Natural killer cell (primary cell): Measurements from ENCODE around the gene SKI. TPM values are rescaled to one million over a fixed set of nuclear protein-coding genes. Genes with fewer than 3 reads are reported as not detected.

ENCODE experiments used
- ATAC-seq, 3 donors: fragments of 150-1000 bp in 2 of 3; fragments of 200-7000 bp in 1 of 3; cut with Tn5 transposase; 1 replicate in 1 of 3; 2 replicates in 2 of 3; pipeline ENCODE4 v1.10.0; 2021; ENCODE audit warnings: mild to moderate bottlenecking in 2 of 3, moderate library complexity in 2 of 3
- DNase-seq, 2 donors: peaks; one replicate each; pipeline versions ENCODE4 v3.0.0 to v3.0.0-alpha.2; 2013 to 2021; ENCODE audit warnings: mixed read lengths in 1 of 2
- H3K27ac ChIP-seq: one replicate; pipeline ENCODE4 v1.5.1; 2013; ENCODE audit warnings: mild to moderate bottlenecking, low read length
- H3K27me3 ChIP-seq: one replicate; pipeline ENCODE4 v1.6.1; 2013; ENCODE audit warnings: low read length; ENCODE audit not compliant: control insufficient read depth, insufficient read depth
- H3K36me3 ChIP-seq: one replicate; pipeline ENCODE4 v1.6.1; 2013; ENCODE audit warnings: low read length; ENCODE audit not compliant: control insufficient read depth, insufficient read depth
- H3K4me1 ChIP-seq: one replicate; pipeline ENCODE4 v1.6.1; 2013; ENCODE audit warnings: low read length; ENCODE audit not compliant: control insufficient read depth, insufficient read depth
- H3K4me3 ChIP-seq: one replicate; pipeline ENCODE4 v1.5.1; 2013; ENCODE audit warnings: low read length
- H3K9me3 ChIP-seq: one replicate; pipeline ENCODE4 v1.6.1; 2013; ENCODE audit warnings: low read length; ENCODE audit not compliant: control insufficient read depth, insufficient read depth
- H3K27ac Mint-ChIP-seq, 2 donors: one replicate each; pipeline ENCODE4 v1.8.0; 2022; ENCODE audit warnings: mild to moderate bottlenecking in 2 of 2, mixed read lengths in 2 of 2, moderate library complexity in 1 of 2
- H3K27me3 Mint-ChIP-seq, 2 donors: one replicate each; pipeline ENCODE4 v1.8.0; 2022; ENCODE audit warnings: low read depth in 2 of 2, mixed read lengths in 2 of 2
- H3K36me3 Mint-ChIP-seq: one replicate; pipeline ENCODE4 v1.8.0; 2022; ENCODE audit warnings: mixed read lengths
- H3K4me1 Mint-ChIP-seq, 2 donors: one replicate each; pipeline ENCODE4 v1.8.0; 2022; ENCODE audit warnings: mixed read lengths in 2 of 2
- H3K4me3 Mint-ChIP-seq: one replicate; pipeline ENCODE4 v1.8.0; 2022; ENCODE audit warnings: mild to moderate bottlenecking, moderate library complexity, mixed read lengths
- H3K9me3 Mint-ChIP-seq, 2 donors: one replicate each; pipeline ENCODE4 v1.8.0; 2022; ENCODE audit warnings: mixed read lengths in 2 of 2
- WGBS: methylation state at CpG from one replicate; pipeline ENCODE4 v1.1.7; 2013; ENCODE audit warnings: missing lambda C conversion rate; ENCODE audit not compliant: insufficient coverage; 5-methylcytosine and 5-hydroxymethylcytosine counted together
- intact Hi-C: fragments of 100-400 bp; cut with micrococcal nuclease; formaldehyde crosslinking; loops from one replicate; pipeline ENCODE4 v1.14.2; 2022
- total RNA-seq, 4 donors: library from RNA; stranded (reverse); fragments of 120-200 nt in 1 of 4; gene quantifications; one replicate each; pipeline versions ENCODE4 v1.2.3 to v1.2.4, GENCODE V29; 2013 to 2022
- TF ChIP-seq, protein P1 (sequence below): fragments of 200-600 bp; IDR thresholded peaks from one replicate; pipeline ENCODE4 v1.8.0; 2022; ENCODE audit warnings: antibody characterized with exemption

Gene SKI
- total RNA-seq, 3 donors from 2014 or later (not counting 1 experiment from before 2014, with no cell fraction given): 96.9 to 145 (median 140) TPM

DNA sequence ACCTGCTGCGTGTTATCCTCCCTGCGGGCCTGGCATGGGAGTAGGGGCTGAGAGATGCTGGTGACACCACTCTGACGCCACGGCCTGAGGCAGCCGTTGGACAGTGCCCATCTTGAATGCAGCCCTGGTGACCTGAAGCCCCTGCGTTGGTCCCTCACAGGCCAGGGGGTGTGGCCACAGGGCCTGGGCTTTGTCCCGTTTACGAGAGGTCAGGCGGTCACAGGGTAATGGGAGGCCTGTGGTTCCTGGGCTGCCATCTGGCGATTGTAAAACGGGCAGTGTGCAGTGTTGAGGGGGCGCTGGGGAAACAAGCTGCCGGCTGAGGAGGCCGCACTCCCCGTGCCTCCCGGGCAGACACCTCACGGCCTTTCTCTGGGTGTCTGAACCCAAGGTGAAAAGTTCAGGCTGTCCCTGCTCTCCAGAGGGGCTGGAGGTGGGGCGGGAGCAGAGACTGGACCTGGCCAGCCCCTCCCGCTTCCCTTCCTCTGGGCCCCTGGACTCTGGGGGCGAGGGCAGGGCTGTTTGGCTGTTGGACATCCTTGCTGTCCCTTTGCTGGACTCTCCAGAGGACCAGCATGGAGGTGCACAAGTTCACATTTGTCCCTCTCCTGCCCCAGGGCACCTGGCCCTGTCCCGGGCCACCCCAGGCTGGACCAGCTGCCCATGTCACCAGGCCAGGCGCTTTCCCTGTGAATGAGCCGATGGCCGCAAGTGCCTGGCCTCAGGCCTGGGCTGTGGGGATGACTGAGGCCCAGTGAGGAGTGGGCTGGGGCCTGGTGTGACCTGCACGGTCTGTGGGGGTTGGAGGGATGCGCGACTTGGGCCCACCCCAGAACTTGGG lies 42.4 kb downstream of the SKI start:
- H3K27me3 ChIP-seq: no peaks in the 10 kb centered on the region
- DNase-seq (no peak), ATAC-seq (no peak)
- Mint-ChIP-seq H3K4me1 (peaks cover 11 to 33% of the 10 kb centered on the region in 2 donors), H3K36me3 (no peaks in the 10 kb centered on the region), H3K9me3 (no peaks in the 10 kb centered on the region), H3K27ac (no peak overlapping the region), H3K27me3 (no peaks in the 10 kb centered on the region), H3K4me3 (no peak overlapping the region)
- peaks cover 59% of the 10 kb centered on the region for H3K4me1 ChIP-seq
- intact Hi-C loops: no loop called here
- H3K36me3 ChIP-seq: no peaks in the 10 kb centered on the region
- H3K9me3 ChIP-seq: no peaks in the 10 kb centered on the region
- H3K4me3 ChIP-seq: no peak overlapping the region
- H3K27ac ChIP-seq: no peak overlapping the region
- 96% methylated on average over 27 of the region's 27 CpGs for WGBS
- TF ChIP-seq, protein P1, sequence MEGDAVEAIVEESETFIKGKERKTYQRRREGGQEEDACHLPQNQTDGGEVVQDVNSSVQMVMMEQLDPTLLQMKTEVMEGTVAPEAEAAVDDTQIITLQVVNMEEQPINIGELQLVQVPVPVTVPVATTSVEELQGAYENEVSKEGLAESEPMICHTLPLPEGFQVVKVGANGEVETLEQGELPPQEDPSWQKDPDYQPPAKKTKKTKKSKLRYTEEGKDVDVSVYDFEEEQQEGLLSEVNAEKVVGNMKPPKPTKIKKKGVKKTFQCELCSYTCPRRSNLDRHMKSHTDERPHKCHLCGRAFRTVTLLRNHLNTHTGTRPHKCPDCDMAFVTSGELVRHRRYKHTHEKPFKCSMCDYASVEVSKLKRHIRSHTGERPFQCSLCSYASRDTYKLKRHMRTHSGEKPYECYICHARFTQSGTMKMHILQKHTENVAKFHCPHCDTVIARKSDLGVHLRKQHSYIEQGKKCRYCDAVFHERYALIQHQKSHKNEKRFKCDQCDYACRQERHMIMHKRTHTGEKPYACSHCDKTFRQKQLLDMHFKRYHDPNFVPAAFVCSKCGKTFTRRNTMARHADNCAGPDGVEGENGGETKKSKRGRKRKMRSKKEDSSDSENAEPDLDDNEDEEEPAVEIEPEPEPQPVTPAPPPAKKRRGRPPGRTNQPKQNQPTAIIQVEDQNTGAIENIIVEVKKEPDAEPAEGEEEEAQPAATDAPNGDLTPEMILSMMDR: no peak

DNA sequence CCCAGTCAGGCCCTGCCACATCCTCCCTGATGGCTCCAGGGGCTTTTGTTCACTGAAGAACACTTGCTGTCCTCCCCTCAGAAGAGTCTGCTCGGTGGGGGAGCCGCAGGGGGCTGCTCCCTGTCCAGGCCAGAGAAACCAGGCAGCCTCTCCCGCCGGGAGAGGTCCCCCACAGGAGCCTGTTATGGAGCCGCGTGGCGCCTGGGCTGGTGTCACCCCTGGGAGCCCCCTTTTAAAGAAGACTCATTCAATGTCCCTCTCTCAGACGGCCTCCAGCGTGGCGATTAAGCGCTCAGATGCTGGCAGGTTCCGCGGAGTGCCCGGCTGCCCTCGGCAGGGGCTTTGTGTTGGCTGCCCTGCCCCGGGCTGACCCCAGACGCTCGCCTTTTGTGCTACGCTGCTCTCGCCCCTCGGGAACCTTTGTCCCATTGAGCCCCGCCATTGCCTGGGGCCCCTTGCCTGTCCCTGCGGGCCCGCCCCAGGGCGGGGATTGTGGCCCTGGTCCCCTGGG lies 43.1 kb downstream of the SKI start:
- no peak overlapping the region for H3K4me3 ChIP-seq
- H3K4me3 Mint-ChIP-seq: no peak overlapping the region
- ATAC-seq (no peak), DNase-seq (no peak)
- H3K4me1 Mint-ChIP-seq: peaks cover 11 to 34% of the 10 kb centered on the region in 2 donors
- TF ChIP-seq, protein P1: no peak
- H3K27ac ChIP-seq: no peak overlapping the region
- no peaks in the 10 kb centered on the region for H3K27me3 Mint-ChIP-seq
- no peaks in the 10 kb centered on the region for H3K36me3 ChIP-seq
- intact Hi-C loops: no loop called here
- WGBS: 94% methylated on average over 25 of the region's 25 CpGs
- H3K9me3 Mint-ChIP-seq: no peaks in the 10 kb centered on the region
- no peak overlapping the region for H3K27ac Mint-ChIP-seq
- H3K9me3 ChIP-seq: no peaks in the 10 kb centered on the region
- H3K27me3 ChIP-seq: no peaks in the 10 kb centered on the region
- H3K4me1 ChIP-seq: peaks cover 65% of the 10 kb centered on the region
- H3K36me3 Mint-ChIP-seq: no peaks in the 10 kb centered on the region

DNA sequence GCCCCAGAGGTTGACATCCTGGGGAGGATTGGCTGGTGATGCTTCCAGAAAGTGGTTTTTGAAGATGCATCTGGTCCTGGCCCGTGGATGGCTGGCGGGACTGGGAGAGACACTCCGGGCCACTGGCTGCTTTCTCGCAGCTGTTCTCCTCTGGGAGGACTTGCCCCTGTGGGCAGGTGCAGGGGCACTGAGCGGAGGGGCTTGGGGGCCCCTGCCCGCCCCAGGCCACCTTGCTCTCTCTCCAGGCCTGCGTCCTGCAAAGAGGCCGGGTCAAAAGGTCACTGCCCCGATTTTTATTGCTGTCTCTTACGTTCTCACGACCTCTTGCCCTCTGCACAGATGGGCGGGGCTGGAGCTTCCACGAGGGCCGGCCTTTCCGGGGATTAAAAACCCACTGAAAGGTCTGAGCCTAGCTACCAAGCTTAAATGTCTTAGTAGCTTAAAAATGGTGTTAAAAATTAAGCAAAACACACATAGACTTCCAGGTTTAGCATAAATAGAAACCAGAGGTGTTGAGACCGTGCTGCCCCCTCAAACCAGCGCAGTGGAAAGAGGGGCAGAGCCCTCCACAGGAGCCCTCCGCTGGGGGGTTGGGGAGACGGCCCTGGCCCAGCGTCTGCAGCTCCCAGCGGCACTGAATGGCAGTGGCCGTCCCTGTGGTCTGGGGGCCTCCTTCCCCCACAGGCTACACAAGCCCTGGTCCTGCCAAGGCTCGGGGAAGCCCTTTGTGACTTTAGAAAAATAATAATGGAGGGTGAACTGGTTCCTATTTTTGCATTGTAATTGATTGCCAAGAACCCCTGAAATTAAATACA lies 43.9 kb downstream of the SKI start:
- ATAC-seq: no peak
- TF ChIP-seq, protein P1: no peak
- H3K36me3 ChIP-seq: no peaks in the 10 kb centered on the region
- Mint-ChIP-seq H3K4me1 (peaks cover 11 to 36% of the 10 kb centered on the region in 2 donors), H3K27me3 (no peaks in the 10 kb centered on the region), H3K4me3 (no peak overlapping the region), H3K27ac (no peak overlapping the region), H3K9me3 (no peaks in the 10 kb centered on the region), H3K36me3 (no peaks in the 10 kb centered on the region)
- H3K9me3 ChIP-seq: no peaks in the 10 kb centered on the region
- no peak overlapping the region for H3K27ac ChIP-seq
- no peak for DNase-seq
- intact Hi-C loops: no loop called here
- WGBS: 89% methylated on average over 22 of the region's 23 CpGs
- H3K27me3 ChIP-seq: no peaks in the 10 kb centered on the region
- peaks cover 69% of the 10 kb centered on the region for H3K4me1 ChIP-seq
- no peak overlapping the region for H3K4me3 ChIP-seq
